Measurements from ENCODE around the gene MYO1G.
A peak's percentile ranks its signal among the peaks of the same experiment; 100 is the strongest.
"Not testable (repeated sequence)": the region's sequence is repeated elsewhere in the genome, so short reads cannot be mapped to it uniquely, and the experiment has no call there.

Gene MYO1G

GRCh38 chr7:44936322-44936721, 42.5 kb downstream of the MYO1G start:
- DNase-seq (ENCODE audit: low read depth) = no peak

DNA sequence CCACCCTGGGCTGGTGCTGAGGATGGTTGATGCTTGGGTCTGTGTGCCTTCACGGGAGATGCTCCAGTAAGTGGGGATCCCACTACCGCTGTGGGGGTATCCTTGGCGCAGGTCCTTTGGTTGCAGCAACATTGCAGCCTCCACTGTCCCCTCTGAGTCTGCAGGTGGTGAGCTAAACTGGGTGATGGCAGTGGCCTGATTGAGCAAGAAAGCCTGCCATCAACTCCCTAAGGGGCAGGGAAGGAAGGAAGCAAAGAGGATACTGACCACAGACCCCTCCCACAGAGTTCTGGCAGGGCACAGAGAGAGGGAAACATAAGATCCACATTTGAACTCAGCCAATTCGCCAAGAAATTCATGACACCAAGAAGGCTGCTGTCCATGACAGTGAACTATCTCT, 43.2 kb downstream of the MYO1G start:
- DNase-seq (ENCODE audit: low read depth) = no peak

GRCh38 chr7:44935016-44935415, 43.8 kb downstream of the MYO1G start:
- no peak for DNase-seq (ENCODE audit: low read depth)

GRCh38 chr7:44934510-44934909, 44.3 kb downstream of the MYO1G start:
- DNase-seq (ENCODE audit: low read depth) = not testable (repeated sequence)

GRCh38 chr7:44930921-44931320, 47.9 kb downstream of the MYO1G start:
- DNase-seq (ENCODE audit: low read depth) = no peak

DNA sequence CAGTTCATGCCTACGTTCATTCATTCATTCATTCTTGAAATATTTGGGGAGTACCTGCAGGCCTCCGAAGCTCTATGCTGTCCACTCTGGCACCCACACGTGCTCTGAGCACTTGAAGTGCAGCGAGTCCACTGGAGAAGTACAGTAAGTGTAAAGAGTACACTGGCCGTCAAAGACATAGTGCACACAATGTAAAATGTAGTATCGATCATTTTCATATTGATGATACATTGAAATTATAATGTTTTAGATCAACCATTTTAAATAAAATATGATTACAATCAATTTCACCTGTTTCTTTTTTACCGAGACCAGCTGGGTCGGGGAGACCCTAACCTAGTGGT, 56.5 kb downstream of the MYO1G start:
- no peak for DNase-seq (ENCODE audit: low read depth)

GRCh38 chr7:44921607-44922350, 57.0 kb downstream of the MYO1G start:
- peak; percentile 99 for DNase-seq (ENCODE audit: low read depth)

GRCh38 chr7:44920119-44920518, 58.7 kb downstream of the MYO1G start:
- no peak for DNase-seq (ENCODE audit: low read depth)

- no peak for DNase-seq (ENCODE audit: low read depth)
These were observed 60.8 kb downstream of the MYO1G start for GRCh38 chr7:44918029-44918428.

DNA sequence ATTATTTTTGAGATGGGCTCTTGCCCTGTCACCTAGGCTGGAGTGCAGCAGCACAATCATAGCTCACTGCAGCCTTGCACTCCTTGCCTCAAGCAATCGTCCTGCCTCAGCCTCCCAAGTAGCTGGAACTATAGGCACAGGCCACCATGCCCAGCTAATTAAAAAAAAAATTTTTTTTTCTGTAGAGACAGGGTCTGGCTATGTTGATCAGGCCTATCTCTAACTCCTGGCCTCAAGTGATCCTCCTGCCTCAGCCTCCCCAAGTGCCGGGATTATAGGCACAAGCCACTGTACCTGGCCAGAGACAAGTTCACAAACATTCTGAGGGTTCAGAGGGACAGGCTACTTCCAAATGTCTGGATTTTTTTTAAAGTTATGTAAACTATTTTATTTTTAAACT, 61.4 kb downstream of the MYO1G start:
- no peak for DNase-seq (ENCODE audit: low read depth)

- peak; percentile 29 for DNase-seq (ENCODE audit: low read depth)
These were observed 63.7 kb downstream of the MYO1G start for GRCh38 chr7:44914992-44915607.

GRCh38 chr7:44912775-44913347, 66.0 kb downstream of the MYO1G start:
- DNase-seq (ENCODE audit: low read depth) = no peak

Data from stimulated activated CD8-positive, alpha-beta memory T cell treated with anti-CD3 and anti-CD28 coated beads, Interleukin-7, amount 100 ng/mL, for 24 hours (primary cell).